ENCODE data around the gene C17orf58.
"Not testable (repeated sequence)": the region's sequence is repeated elsewhere in the genome, so short reads cannot be mapped to it uniquely, and the experiment has no call there.

Gene C17orf58

DNA sequence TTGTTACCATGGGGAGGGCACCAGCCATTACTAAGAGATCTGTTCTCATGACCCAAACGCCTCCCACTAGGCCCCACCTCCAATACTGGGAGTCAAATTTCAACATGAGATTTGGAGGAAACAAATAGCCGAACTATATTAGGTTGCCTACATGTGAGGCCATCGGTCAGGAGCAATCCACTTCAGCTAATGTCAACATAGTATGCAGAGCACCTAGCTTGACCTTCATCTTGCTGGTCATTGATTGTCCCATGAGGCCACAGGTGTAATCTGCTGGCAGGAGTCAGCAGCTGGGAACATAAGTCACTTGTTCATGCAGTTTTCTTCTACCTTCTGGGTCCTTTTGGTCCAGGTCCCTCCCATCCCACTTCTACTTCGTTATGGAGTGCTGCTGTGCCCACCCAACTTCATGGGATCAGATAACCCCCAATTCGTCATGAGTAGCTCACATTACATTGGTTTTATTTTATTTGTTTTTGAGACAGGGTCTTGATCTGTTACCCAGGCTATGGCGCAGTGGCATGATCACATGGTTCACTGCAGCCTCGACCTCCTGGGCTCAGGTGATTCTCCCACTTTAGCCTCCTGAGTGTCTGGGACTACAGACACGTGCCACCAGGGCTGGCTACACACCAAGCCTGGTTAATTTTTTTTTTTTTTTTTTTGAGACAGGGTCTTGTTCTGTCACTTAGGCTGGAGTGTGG is 33.4 kb upstream of the C17orf58 start:
- in situ Hi-C loops (cut with MboI; ENCODE audit: low sequenced_read_pairs, unreplicated experiment) = no loop called here
- no peak for DNase-seq (ENCODE audit: low spot score)
- TF ChIP-seq, protein P1, sequence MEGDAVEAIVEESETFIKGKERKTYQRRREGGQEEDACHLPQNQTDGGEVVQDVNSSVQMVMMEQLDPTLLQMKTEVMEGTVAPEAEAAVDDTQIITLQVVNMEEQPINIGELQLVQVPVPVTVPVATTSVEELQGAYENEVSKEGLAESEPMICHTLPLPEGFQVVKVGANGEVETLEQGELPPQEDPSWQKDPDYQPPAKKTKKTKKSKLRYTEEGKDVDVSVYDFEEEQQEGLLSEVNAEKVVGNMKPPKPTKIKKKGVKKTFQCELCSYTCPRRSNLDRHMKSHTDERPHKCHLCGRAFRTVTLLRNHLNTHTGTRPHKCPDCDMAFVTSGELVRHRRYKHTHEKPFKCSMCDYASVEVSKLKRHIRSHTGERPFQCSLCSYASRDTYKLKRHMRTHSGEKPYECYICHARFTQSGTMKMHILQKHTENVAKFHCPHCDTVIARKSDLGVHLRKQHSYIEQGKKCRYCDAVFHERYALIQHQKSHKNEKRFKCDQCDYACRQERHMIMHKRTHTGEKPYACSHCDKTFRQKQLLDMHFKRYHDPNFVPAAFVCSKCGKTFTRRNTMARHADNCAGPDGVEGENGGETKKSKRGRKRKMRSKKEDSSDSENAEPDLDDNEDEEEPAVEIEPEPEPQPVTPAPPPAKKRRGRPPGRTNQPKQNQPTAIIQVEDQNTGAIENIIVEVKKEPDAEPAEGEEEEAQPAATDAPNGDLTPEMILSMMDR (IDR thresholded peaks at IDR 0.05; ENCODE audit: borderline replicate concordance, control extremely low read depth, extremely low read depth, insufficient read depth, missing control alignments) = no peak

DNA sequence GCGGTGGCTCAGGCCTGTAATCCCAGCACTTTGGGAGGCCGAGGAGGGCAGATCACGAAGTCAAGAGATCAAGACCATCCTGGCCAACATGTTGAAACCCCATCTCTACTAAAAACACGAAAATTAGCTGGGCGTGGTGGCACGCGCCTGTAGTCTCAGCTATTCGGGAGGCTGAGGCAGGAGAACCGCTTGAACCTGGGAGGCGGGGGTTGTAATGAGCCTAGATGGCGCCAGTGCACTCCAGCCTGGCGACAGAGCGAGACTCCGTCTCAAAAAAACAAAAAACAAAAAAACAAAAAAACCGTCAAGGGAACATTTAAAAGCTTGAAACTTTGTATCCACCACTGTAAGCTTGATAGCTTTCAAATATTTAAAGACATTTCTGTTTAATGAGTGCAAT is 26.3 kb upstream of the C17orf58 start:
- in situ Hi-C loops (cut with MboI; ENCODE audit: low sequenced_read_pairs, unreplicated experiment); DNase-seq (ENCODE audit: low spot score): not testable (repeated sequence)

DNA sequence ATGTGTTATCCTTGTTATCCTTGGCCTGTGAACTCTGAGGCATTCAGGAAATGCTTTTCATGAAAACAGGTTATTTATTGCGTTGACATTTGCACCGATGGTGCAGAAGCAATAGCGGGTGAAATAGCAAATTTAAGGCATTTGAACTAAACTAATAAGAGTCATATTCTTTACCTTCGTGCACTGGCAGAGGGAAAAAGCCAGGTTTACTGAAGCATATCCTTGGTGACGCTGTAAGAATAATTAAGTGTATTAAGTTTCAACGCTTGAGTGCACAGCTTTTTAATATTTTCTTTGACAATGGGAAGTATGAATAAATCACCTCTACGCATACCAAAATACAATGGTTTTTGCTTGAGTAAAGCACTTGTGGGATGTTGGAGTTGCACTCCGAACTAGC is 25.7 kb upstream of the C17orf58 start:
- in situ Hi-C loops (cut with MboI; ENCODE audit: low sequenced_read_pairs, unreplicated experiment) = no loop called here
- TF ChIP-seq, protein P1 (IDR thresholded peaks at IDR 0.05; ENCODE audit: borderline replicate concordance, control extremely low read depth, extremely low read depth, insufficient read depth, missing control alignments) = no peak
- no peak for DNase-seq (ENCODE audit: low spot score)

- in situ Hi-C loops (cut with MboI; ENCODE audit: low sequenced_read_pairs, unreplicated experiment) = not testable (repeated sequence)
- DNase-seq (ENCODE audit: low spot score) = peak; percentile 33
Measured at GRCh38 chr17:68020791-68021190, 24.5 kb upstream of the C17orf58 start.

- in situ Hi-C loops (cut with MboI; ENCODE audit: low sequenced_read_pairs, unreplicated experiment) = no loop called here
- no peak for DNase-seq (ENCODE audit: low spot score)
Measured at GRCh38 chr17:68020409-68020756, 24.1 kb upstream of the C17orf58 start.

GRCh38 chr17:68019675-68020408 is 23.6 kb upstream of the C17orf58 start:
- peak; percentile 98 for DNase-seq (ENCODE audit: low spot score)
- TF ChIP-seq, protein P1 (IDR thresholded peaks at IDR 0.05; ENCODE audit: borderline replicate concordance, control extremely low read depth, extremely low read depth, insufficient read depth, missing control alignments) = peak; percentile 15
- in situ Hi-C loops (cut with MboI; ENCODE audit: low sequenced_read_pairs, unreplicated experiment) = no loop called here

More at GRCh38 chr17:68020409-68020756, 24.1 kb upstream of the C17orf58 start:
- TF ChIP-seq, protein P1 (IDR thresholded peaks at IDR 0.05; ENCODE audit: borderline replicate concordance, control extremely low read depth, extremely low read depth, insufficient read depth, missing control alignments) = no peak

DNA sequence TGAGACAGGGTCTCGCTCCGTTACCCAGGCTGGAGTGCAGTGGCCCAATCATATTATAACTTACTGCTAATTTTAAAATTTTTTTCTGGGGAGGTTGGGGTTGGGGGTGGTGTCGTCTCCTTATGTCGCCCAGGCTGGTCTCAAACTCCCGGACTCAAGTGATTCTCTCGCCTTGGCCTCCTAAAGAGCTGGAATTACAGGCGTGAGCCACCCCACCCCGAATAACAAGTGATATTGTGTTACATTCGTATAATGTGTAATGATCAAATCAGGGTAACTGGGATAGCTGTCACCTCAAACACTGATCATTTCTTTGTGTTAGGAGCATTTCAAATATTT is 23.0 kb upstream of the C17orf58 start:
- in situ Hi-C loops (cut with MboI; ENCODE audit: low sequenced_read_pairs, unreplicated experiment) = no loop called here
- no peak for DNase-seq (ENCODE audit: low spot score)
- TF ChIP-seq, protein P1 (IDR thresholded peaks at IDR 0.05; ENCODE audit: borderline replicate concordance, control extremely low read depth, extremely low read depth, insufficient read depth, missing control alignments) = no peak

DNA sequence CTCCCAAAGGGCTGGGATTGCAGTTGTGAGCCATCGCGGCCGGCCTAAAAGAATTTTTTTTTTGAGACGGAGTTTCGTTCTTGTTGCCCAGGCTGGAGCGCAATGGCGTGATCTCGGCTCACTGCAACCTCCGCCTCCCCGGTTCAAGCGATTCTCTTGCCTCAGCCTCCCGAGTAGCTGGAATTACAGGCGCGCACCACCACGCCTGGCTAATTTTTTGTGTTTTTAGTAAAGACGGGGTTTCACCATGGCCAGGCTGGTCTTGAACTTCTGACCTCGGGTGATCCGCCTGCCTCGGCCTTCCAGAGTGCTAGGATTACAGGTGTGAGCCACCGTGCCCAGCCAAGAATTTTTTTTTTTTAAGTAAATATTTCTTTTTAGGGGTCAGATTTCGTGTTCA is 22.2 kb upstream of the C17orf58 start:
- in situ Hi-C loops (cut with MboI; ENCODE audit: low sequenced_read_pairs, unreplicated experiment); DNase-seq (ENCODE audit: low spot score): not testable (repeated sequence)

Data from GM13976 (cell line).